GM23338 (cell line): ENCODE data around the gene FXYD5. TPM values are rescaled to one million over a fixed set of nuclear protein-coding genes. Genes with fewer than 3 reads are reported as not detected.

Experiments used
- ATAC-seq: fragments of 200-7000 bp; cut with Tn5 transposase; 3 replicates; pipeline ENCODE4 v1.9.1; 2020
- DNase-seq: peaks from one replicate; pipeline ENCODE4 v3.0.0-alpha.2; 2015; ENCODE audit warnings: low spot score
- H2AFZ ChIP-seq: fragments of 200-600 bp; sonication (generic); 2 replicates; pipeline ENCODE4 v1.8.0; 2016; ENCODE audit warnings: antibody characterized with exemption, mild to moderate bottlenecking, moderate library complexity
- H3F3A ChIP-seq: fragments of 200-600 bp; sonication (generic); replicated peaks from 2 replicates; pipeline ENCODE4 v1.8.0; 2017; ENCODE audit warnings: antibody characterized with exemption, mixed run types, low read depth
- H3K27ac ChIP-seq: fragments of 200-600 bp; sonication (generic); 2 replicates; pipeline ENCODE4 v1.6.1; 2016; ENCODE audit warnings: low read depth
- H3K27me3 ChIP-seq: fragments of 200-600 bp; sonication (generic); 2 replicates; pipeline ENCODE4 v1.8.0; 2016; ENCODE audit warnings: mild to moderate bottlenecking, mixed run types, moderate library complexity; ENCODE audit not compliant: insufficient read depth
- H3K36me3 ChIP-seq: fragments of 200-600 bp; sonication (generic); 2 replicates; pipeline ENCODE4 v1.8.0; 2016; ENCODE audit warnings: mild to moderate bottlenecking; ENCODE audit not compliant: insufficient read depth
- H3K4me1 ChIP-seq: fragments of 200-600 bp; sonication (generic); 2 replicates; pipeline ENCODE4 v1.8.0; 2016; ENCODE audit warnings: mild to moderate bottlenecking, moderate library complexity; ENCODE audit not compliant: insufficient read depth
- H3K4me2 ChIP-seq: fragments of 200-600 bp; sonication (generic); 2 replicates; pipeline ENCODE4 v1.7.1; 2017; ENCODE audit warnings: mixed run types
- H3K4me3 ChIP-seq: fragments of 200-600 bp; sonication (generic); 2 replicates; pipeline ENCODE4 v1.6.1; 2016; ENCODE audit warnings: mixed run types
- H3K79me2 ChIP-seq: fragments of 200-600 bp; sonication (generic); replicated peaks from 2 replicates; pipeline ENCODE4 v1.8.0; 2017; ENCODE audit warnings: mild to moderate bottlenecking; ENCODE audit not compliant: insufficient read depth
- H3K9me2 ChIP-seq: fragments of 200-600 bp; sonication (generic); 2 replicates; pipeline ENCODE4 v1.8.0; 2017; ENCODE audit not compliant: insufficient read depth
- H4K20me1 ChIP-seq: fragments of 200-600 bp; sonication (generic); replicated peaks from 2 replicates; pipeline ENCODE4 v1.8.0; 2017; ENCODE audit warnings: mild to moderate bottlenecking; ENCODE audit not compliant: insufficient read depth
- H3K27ac Mint-ChIP-seq: 2 replicates; pipeline ENCODE4 v1.8.0; 2020; ENCODE audit warnings: inconsistent platforms, mild to moderate bottlenecking, moderate library complexity, mixed read lengths
- H3K27me3 Mint-ChIP-seq: 3 replicates; pipeline ENCODE4 v1.8.0; 2022; ENCODE audit warnings: low read depth, mild to moderate bottlenecking, moderate library complexity, mixed read lengths, inconsistent platforms; ENCODE audit not compliant: insufficient read depth, poor library complexity
- H3K36me3 Mint-ChIP-seq: 3 replicates; pipeline ENCODE4 v1.8.0; 2021; ENCODE audit warnings: low read depth, mild to moderate bottlenecking, inconsistent platforms, moderate library complexity, mixed read lengths
- H3K4me1 Mint-ChIP-seq: 3 replicates; pipeline ENCODE4 v1.8.0; 2020; ENCODE audit warnings: mild to moderate bottlenecking, inconsistent platforms, mixed read lengths
- H3K4me3 Mint-ChIP-seq: 3 replicates; pipeline ENCODE4 v1.8.0; 2021; ENCODE audit warnings: moderate library complexity, mild to moderate bottlenecking, inconsistent platforms, mixed read lengths
- H3K9me3 Mint-ChIP-seq: 3 replicates; pipeline ENCODE4 v1.8.0; 2020; ENCODE audit warnings: moderate library complexity, mild to moderate bottlenecking, inconsistent platforms, mixed read lengths
- CREB1 ChIP-seq: fragments of 250-450 bp; sonication (Bioruptor Pico); IDR thresholded peaks from 2 replicates; pipeline ENCODE4 v1.5.0; 2020; ENCODE audit warnings: low read depth, mild to moderate bottlenecking, moderate library complexity
- EZH2 ChIP-seq: fragments of 200-600 bp; sonication (generic); IDR thresholded peaks from one replicate; pipeline ENCODE4 v1.8.0; 2017; ENCODE audit warnings: antibody characterized with exemption, mild to moderate bottlenecking, low read depth; ENCODE audit not compliant: unreplicated experiment
- EZH2phosphoT487 ChIP-seq: fragments of 200-600 bp; sonication (generic); IDR thresholded peaks from one replicate; pipeline ENCODE4 v1.8.1; 2018; ENCODE audit warnings: antibody characterized with exemption; ENCODE audit not compliant: unreplicated experiment
- NANOG ChIP-seq: IDR thresholded peaks from 2 replicates; pipeline ENCODE4 v1.6.1; 2016; ENCODE audit warnings: antibody characterized with exemption, borderline replicate concordance
- ZNF114 ChIP-seq: fragments of 250-450 bp; sonication (Bioruptor Pico); IDR thresholded peaks from 2 replicates; pipeline ENCODE4 v1.5.0; 2020; ENCODE audit warnings: mild to moderate bottlenecking, moderate library complexity
- ZNF331 ChIP-seq: fragments of 250-450 bp; sonication (Bioruptor Pico); IDR thresholded peaks from 2 replicates; pipeline ENCODE4 v1.5.0; 2020; ENCODE audit warnings: low read depth, mild to moderate bottlenecking, moderate library complexity
- polyA plus RNA-seq: library from polyadenylated mRNA; unstranded; fragments of >200 nt; fragmentation: Nextera tagmentation; extraction: Ambion mirVana; gene quantifications from 2 replicates; pipeline ENCODE4 v1.2.1, GENCODE V29; 2016
- total RNA-seq: library from RNA; depleted of rRNA; stranded (reverse); fragments of >200 nt; shearing (Covaris generic); gene quantifications from 2 replicates; pipeline ENCODE4 v1.2.3, GENCODE V29; 2014
- TF ChIP-seq, protein P1 (sequence below): IDR thresholded peaks from one replicate; pipeline ENCODE4 v1.6.1; 2018; ENCODE audit warnings: antibody characterized with exemption; ENCODE audit not compliant: unreplicated experiment
- TF ChIP-seq, protein P2 (sequence below): IDR thresholded peaks from 2 replicates; pipeline ENCODE4 v1.6.1; 2016; ENCODE audit warnings: antibody characterized with exemption
- TF ChIP-seq, protein P3 (sequence below): fragments of 250-450 bp; sonication (Bioruptor Pico); IDR thresholded peaks from 2 replicates; pipeline ENCODE4 v1.5.0; 2020; ENCODE audit warnings: mild to moderate bottlenecking, moderate library complexity

FXYD5 gene
- total and polyA plus RNA-seq, 2 experiments from 2014 or later = 97.7 to 233 TPM

DNA sequence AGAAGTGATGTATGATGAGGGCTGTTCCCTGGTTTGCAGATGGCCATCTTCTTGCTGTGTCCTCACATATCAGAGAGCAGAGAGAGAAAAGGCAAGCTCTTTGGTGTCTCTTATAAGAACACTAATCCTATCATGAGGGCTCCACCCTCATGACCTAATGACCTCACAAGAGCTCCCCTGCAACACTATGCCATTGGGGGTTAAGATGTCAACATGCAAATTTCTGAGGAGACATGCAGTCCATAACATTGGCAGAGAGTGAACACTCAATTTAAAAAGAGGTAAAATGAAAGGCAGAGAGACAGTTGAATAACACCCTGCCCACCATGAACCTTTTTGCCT lies 63.1 kb downstream of the FXYD5 start (continued):
- no peak for TF ChIP-seq CREB1 (CRISPR knock-in tag)
- TF ChIP-seq EZH2phosphoT487 = no peak
- no peak for TF ChIP-seq EZH2

DNA sequence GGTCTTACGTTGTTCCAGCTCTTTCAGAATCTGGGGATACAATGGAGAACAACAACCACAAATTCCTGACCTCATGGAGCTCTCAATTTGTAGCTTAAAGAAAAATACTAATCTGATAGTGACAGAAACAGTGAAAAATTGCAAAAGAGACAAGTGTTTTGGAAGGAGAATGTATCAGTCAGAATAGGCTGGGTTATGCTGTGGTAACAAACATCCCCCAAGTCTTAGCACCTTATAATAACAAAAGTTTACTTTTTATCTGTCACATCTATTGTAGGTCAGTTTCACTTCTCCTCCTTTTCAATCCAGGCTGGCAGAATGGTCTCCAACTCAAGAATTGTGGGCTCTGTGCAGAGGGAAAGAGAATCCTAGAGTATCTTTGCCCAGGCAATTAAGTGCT lies 64.5 kb downstream of the FXYD5 start:
- peaks cover 12% of the 10 kb centered on the region; the same call in 1 of the 3 replicates for H3K36me3 Mint-ChIP-seq
- ATAC-seq = no peak
- H3K4me2 ChIP-seq = no peak overlapping the region
- H3K9me2 ChIP-seq = peaks cover 10% of the 10 kb centered on the region; the same call in 1 of the 2 replicates
- no peaks in the 10 kb centered on the region for H4K20me1 ChIP-seq
- TF ChIP-seq NANOG (no peak), ZNF331 (CRISPR knock-in tag) (no peak), CREB1 (CRISPR knock-in tag) (no peak), ZNF114 (CRISPR knock-in tag) (no peak), EZH2phosphoT487 (no peak), EZH2 (no peak)
- TF ChIP-seq, protein P1, sequence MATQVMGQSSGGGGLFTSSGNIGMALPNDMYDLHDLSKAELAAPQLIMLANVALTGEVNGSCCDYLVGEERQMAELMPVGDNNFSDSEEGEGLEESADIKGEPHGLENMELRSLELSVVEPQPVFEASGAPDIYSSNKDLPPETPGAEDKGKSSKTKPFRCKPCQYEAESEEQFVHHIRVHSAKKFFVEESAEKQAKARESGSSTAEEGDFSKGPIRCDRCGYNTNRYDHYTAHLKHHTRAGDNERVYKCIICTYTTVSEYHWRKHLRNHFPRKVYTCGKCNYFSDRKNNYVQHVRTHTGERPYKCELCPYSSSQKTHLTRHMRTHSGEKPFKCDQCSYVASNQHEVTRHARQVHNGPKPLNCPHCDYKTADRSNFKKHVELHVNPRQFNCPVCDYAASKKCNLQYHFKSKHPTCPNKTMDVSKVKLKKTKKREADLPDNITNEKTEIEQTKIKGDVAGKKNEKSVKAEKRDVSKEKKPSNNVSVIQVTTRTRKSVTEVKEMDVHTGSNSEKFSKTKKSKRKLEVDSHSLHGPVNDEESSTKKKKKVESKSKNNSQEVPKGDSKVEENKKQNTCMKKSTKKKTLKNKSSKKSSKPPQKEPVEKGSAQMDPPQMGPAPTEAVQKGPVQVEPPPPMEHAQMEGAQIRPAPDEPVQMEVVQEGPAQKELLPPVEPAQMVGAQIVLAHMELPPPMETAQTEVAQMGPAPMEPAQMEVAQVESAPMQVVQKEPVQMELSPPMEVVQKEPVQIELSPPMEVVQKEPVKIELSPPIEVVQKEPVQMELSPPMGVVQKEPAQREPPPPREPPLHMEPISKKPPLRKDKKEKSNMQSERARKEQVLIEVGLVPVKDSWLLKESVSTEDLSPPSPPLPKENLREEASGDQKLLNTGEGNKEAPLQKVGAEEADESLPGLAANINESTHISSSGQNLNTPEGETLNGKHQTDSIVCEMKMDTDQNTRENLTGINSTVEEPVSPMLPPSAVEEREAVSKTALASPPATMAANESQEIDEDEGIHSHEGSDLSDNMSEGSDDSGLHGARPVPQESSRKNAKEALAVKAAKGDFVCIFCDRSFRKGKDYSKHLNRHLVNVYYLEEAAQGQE = no peak
- TF ChIP-seq, protein P2, sequence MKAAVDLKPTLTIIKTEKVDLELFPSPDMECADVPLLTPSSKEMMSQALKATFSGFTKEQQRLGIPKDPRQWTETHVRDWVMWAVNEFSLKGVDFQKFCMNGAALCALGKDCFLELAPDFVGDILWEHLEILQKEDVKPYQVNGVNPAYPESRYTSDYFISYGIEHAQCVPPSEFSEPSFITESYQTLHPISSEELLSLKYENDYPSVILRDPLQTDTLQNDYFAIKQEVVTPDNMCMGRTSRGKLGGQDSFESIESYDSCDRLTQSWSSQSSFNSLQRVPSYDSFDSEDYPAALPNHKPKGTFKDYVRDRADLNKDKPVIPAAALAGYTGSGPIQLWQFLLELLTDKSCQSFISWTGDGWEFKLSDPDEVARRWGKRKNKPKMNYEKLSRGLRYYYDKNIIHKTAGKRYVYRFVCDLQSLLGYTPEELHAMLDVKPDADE = no peak
- TF ChIP-seq, protein P3, sequence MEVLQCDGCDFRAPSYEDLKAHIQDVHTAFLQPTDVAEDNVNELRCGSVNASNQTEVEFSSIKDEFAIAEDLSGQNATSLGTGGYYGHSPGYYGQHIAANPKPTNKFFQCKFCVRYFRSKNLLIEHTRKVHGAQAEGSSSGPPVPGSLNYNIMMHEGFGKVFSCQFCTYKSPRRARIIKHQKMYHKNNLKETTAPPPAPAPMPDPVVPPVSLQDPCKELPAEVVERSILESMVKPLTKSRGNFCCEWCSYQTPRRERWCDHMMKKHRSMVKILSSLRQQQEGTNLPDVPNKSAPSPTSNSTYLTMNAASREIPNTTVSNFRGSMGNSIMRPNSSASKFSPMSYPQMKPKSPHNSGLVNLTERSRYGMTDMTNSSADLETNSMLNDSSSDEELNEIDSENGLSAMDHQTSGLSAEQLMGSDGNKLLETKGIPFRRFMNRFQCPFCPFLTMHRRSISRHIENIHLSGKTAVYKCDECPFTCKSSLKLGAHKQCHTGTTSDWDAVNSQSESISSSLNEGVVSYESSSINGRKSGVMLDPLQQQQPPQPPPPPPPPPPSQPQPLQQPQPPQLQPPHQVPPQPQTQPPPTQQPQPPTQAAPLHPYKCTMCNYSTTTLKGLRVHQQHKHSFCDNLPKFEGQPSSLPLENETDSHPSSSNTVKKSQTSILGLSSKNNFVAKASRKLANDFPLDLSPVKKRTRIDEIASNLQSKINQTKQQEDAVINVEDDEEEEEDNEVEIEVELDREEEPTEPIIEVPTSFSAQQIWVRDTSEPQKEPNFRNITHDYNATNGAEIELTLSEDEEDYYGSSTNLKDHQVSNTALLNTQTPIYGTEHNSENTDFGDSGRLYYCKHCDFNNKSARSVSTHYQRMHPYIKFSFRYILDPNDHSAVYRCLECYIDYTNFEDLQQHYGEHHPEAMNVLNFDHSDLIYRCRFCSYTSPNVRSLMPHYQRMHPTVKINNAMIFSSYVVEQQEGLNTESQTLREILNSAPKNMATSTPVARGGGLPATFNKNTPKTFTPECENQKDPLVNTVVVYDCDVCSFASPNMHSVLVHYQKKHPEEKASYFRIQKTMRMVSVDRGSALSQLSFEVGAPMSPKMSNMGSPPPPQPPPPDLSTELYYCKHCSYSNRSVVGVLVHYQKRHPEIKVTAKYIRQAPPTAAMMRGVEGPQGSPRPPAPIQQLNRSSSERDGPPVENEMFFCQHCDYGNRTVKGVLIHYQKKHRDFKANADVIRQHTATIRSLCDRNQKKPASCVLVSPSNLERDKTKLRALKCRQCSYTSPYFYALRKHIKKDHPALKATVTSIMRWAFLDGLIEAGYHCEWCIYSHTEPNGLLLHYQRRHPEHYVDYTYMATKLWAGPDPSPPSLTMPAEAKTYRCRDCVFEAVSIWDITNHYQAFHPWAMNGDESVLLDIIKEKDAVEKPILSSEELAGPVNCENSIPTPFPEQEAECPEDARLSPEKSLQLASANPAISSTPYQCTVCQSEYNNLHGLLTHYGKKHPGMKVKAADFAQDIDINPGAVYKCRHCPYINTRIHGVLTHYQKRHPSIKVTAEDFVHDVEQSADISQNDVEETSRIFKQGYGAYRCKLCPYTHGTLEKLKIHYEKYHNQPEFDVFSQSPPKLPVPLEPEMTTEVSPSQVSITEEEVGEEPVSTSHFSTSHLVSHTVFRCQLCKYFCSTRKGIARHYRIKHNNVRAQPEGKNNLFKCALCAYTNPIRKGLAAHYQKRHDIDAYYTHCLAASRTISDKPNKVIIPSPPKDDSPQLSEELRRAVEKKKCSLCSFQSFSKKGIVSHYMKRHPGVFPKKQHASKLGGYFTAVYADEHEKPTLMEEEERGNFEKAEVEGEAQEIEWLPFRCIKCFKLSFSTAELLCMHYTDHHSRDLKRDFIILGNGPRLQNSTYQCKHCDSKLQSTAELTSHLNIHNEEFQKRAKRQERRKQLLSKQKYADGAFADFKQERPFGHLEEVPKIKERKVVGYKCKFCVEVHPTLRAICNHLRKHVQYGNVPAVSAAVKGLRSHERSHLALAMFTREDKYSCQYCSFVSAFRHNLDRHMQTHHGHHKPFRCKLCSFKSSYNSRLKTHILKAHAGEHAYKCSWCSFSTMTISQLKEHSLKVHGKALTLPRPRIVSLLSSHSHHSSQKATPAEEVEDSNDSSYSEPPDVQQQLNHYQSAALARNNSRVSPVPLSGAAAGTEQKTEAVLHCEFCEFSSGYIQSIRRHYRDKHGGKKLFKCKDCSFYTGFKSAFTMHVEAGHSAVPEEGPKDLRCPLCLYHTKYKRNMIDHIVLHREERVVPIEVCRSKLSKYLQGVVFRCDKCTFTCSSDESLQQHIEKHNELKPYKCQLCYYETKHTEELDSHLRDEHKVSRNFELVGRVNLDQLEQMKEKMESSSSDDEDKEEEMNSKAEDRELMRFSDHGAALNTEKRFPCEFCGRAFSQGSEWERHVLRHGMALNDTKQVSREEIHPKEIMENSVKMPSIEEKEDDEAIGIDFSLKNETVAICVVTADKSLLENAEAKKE (CRISPR knock-in tag) = no peak
- H3K4me1 Mint-ChIP-seq = peaks cover 5% of the 10 kb centered on the region
- H3K4me1 ChIP-seq = no peaks in the 10 kb centered on the region
- H3K27ac Mint-ChIP-seq = no peak overlapping the region
- H3K4me3 ChIP-seq = no peak overlapping the region
- H3K36me3 ChIP-seq = no peaks in the 10 kb centered on the region
- no peaks in the 10 kb centered on the region for H3K27me3 ChIP-seq
- no peak for DNase-seq
- H3K79me2 ChIP-seq = no peaks in the 10 kb centered on the region
- H3K9me3 Mint-ChIP-seq = peaks cover 26% of the 10 kb centered on the region
- peaks cover 4% of the 10 kb centered on the region for H3K27me3 Mint-ChIP-seq
- H2AFZ ChIP-seq = no peak overlapping the region
- 0 out of 2 replicates have a peak, but pooled peaks cover 3% of the 10 kb centered on the region for H3F3A ChIP-seq
- no peak overlapping the region for H3K27ac ChIP-seq
- no peak overlapping the region for H3K4me3 Mint-ChIP-seq
